GM12878 (cell line): Measurements from ENCODE around the gene MEAF6. TPM values are rescaled to one million over a fixed set of nuclear protein-coding genes. Genes with fewer than 3 reads are reported as not detected.

Experiments
- BCL11A ChIP-seq: IDR thresholded peaks from 2 replicates; pipeline ENCODE4 v1.6.1; 2011; ENCODE audit warnings: low read depth, low read length
- BMI1 ChIP-seq: fragments of 450-650 bp; IDR thresholded peaks from 2 replicates; pipeline ENCODE4 v1.6.1; 2016; ENCODE audit warnings: mild to moderate bottlenecking, moderate library complexity, borderline replicate concordance
- EP300 ChIP-seq, 2 experiments: fragments of 150-350 bp in 1 of 2; IDR thresholded peaks; 2 replicates each; pipeline ENCODE4 v1.6.1; 2011 to 2012; ENCODE audit warnings: low read depth in 2 of 2, low read length in 2 of 2, borderline replicate concordance in 1 of 2, improper control_type of control experiment in 1 of 2, inconsistent platforms in 1 of 2; ENCODE audit not compliant: control insufficient read depth in 1 of 2
- ESRRA ChIP-seq: IDR thresholded peaks from 2 replicates; pipeline ENCODE4 v1.6.1; 2012; ENCODE audit warnings: mild to moderate bottlenecking, low read length, improper control_type of control experiment
- FOS ChIP-seq: IDR thresholded peaks from 3 replicates; pipeline ENCODE4 v1.6.1; 2011; ENCODE audit warnings: borderline replicate concordance; ENCODE audit not compliant: insufficient read length; ENCODE audit errors: extremely low read depth
- JUNB ChIP-seq: IDR thresholded peaks from 2 replicates; pipeline ENCODE4 v1.6.1; 2016; ENCODE audit warnings: antibody characterized with exemption, mild to moderate bottlenecking
- KDM1A ChIP-seq: fragments of 200-600 bp; sonication (generic); IDR thresholded peaks from 2 replicates; pipeline ENCODE4 v1.6.1; 2016; ENCODE audit warnings: borderline replicate concordance
- MYB ChIP-seq: fragments of 150-350 bp; IDR thresholded peaks from 2 replicates; pipeline ENCODE4 v1.6.1; 2014; ENCODE audit warnings: mild to moderate bottlenecking, low read depth, low read length, borderline replicate concordance
- NFXL1 ChIP-seq: fragments of 450-650 bp; IDR thresholded peaks from 2 replicates; pipeline ENCODE4 v1.6.1; 2017; ENCODE audit warnings: antibody characterized with exemption, mild to moderate bottlenecking, borderline replicate concordance
- NR2F1 ChIP-seq: fragments of 450-650 bp; conservative IDR thresholded peaks from 2 replicates; pipeline ENCODE4 v1.6.1; 2017; ENCODE audit warnings: mild to moderate bottlenecking
- PAX5 ChIP-seq: IDR thresholded peaks from 2 replicates; pipeline ENCODE4 v1.6.1; 2011; ENCODE audit warnings: low read depth, low read length, borderline replicate concordance
- PAX8 ChIP-seq: fragments of 450-650 bp; IDR thresholded peaks from 2 replicates; pipeline ENCODE4 v1.6.1; 2017; ENCODE audit warnings: mild to moderate bottlenecking, moderate library complexity
- POLR2AphosphoS5 ChIP-seq: IDR thresholded peaks from 2 replicates; pipeline ENCODE4 v1.6.1; 2011; ENCODE audit warnings: mild to moderate bottlenecking, low read length, inconsistent platforms
- RAD21 ChIP-seq: IDR thresholded peaks from 2 replicates; pipeline ENCODE4 v1.6.1; 2011; ENCODE audit warnings: mild to moderate bottlenecking, low read depth, low read length, moderate library complexity; ENCODE audit not compliant: insufficient read depth
- RUNX3 ChIP-seq: IDR thresholded peaks from 2 replicates; pipeline ENCODE4 v1.6.1; 2012; ENCODE audit warnings: low read length, inconsistent platforms
- SUPT20H ChIP-seq: IDR thresholded peaks from 2 replicates; pipeline ENCODE4 v1.6.1; 2011; ENCODE audit warnings: low read depth, mild to moderate bottlenecking, low read length, moderate library complexity, borderline replicate concordance; ENCODE audit not compliant: control insufficient read depth
- ZNF274 ChIP-seq: IDR thresholded peaks from one replicate; pipeline ENCODE4 v1.8.0; 2011; ENCODE audit not compliant: insufficient read length, insufficient read depth
- ZNF384 ChIP-seq: IDR thresholded peaks from 2 replicates; pipeline ENCODE4 v1.6.1; 2012; ENCODE audit warnings: low read depth, mild to moderate bottlenecking, low read length, improper control_type of control experiment, borderline replicate concordance
- ZSCAN29 ChIP-seq: fragments of 450-650 bp; IDR thresholded peaks from 2 replicates; pipeline ENCODE4 v1.6.1; 2017; ENCODE audit warnings: mild to moderate bottlenecking, moderate library complexity
- polyA plus RNA-seq, 11 experiments: library from polyadenylated mRNA; depleted of rRNA in 4 of 11; unstranded in 6 of 11; stranded (reverse) in 5 of 11; fragments of >200 nt; fragmentation: Nextera tagmentation in 4 of 11; fragmentation: Illumina TruSeq in 1 of 11; extraction: Ambion mirVana in 4 of 11; extraction: Trizol in 1 of 11; gene quantifications; 1 replicate in 1 of 11; 2 replicates in 10 of 11; pipeline versions ENCODE4 v1.2.1 to v1.2.3, GENCODE V29; 2011 to 2016; ENCODE audit warnings: inconsistent platforms in 2 of 11, missing spikeins in 2 of 11, low read depth in 1 of 11
- total RNA-seq, 4 experiments: library from RNA; depleted of rRNA in 3 of 4; stranded (reverse); fragments of >200 nt in 3 of 4; fragmentation: Illumina TruSeq in 1 of 4; extraction: Trizol in 1 of 4; gene quantifications; 2 replicates each; pipeline versions ENCODE4 v1.2.1 to v1.2.3, GENCODE V29; 2013 to 2021
- TF ChIP-seq, protein P1 (sequence below): fragments of 150-350 bp; IDR thresholded peaks from 2 replicates; pipeline ENCODE4 v1.6.1; 2014; ENCODE audit warnings: mild to moderate bottlenecking, low read depth, low read length
- TF ChIP-seq, protein P2 (sequence below): IDR thresholded peaks from 2 replicates; pipeline ENCODE4 v1.6.1; 2012; ENCODE audit warnings: low read length, inconsistent platforms
- TF ChIP-seq, protein P3 (sequence below): IDR thresholded peaks from 2 replicates; pipeline ENCODE4 v1.6.1; 2012; ENCODE audit warnings: low read depth, low read length, improper control_type of control experiment
- TF ChIP-seq, protein P4 (sequence below): IDR thresholded peaks from 2 replicates; pipeline ENCODE4 v1.6.1; 2011; ENCODE audit warnings: mild to moderate bottlenecking, low read depth, low read length, moderate library complexity; ENCODE audit not compliant: insufficient replicate concordance

Gene MEAF6
- total and polyA plus RNA-seq, 10 of the 15 experiments (the other 5 are each of a cell fraction or from before 2014, with no cell fraction given): 30.8 to 75.0 (median 58.1) TPM

DNA sequence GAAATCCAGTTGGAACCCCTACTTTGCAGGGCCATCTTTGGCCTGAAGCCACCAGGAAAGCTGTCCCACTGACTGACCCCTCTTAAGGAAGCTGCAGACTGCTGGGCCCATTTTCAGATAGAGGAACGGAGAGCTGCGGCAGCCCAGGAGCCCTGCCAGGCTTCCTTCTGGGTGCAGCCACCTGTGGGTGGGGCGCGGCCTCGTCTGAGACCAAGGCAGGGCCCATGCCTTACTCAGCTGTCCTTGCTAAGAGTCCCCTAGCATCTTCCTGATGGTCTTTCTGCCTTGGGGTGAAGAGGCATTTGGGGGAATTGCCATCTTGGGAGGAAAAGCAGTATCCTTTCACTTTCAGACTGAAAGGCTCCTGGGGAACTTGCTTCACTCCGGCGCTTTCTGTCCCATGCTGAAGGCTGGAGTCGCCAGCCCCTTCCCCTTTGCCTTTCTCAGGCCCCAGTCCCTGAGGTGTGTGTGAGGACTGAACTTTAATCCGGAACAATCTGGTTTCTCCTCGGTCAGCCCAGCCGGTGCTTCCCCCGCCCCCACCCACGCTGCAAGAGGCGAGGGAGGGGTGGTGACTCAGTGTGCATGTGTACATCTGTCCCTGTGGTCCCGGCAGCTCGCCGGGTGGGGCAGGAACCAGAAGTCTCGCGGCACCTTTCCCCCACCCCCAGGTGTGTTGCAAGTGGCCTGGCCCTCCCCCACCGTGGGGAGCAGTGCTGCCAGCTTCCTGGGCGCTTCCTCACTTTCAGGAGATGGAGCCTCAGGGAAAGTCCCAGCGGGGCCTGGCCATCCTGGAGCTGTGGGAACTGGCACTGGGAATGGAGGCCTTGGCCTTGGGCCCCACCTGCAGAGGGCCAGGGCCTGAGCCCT lies 35.1 kb downstream of the MEAF6 start (continued):
- TF ChIP-seq, protein P1, sequence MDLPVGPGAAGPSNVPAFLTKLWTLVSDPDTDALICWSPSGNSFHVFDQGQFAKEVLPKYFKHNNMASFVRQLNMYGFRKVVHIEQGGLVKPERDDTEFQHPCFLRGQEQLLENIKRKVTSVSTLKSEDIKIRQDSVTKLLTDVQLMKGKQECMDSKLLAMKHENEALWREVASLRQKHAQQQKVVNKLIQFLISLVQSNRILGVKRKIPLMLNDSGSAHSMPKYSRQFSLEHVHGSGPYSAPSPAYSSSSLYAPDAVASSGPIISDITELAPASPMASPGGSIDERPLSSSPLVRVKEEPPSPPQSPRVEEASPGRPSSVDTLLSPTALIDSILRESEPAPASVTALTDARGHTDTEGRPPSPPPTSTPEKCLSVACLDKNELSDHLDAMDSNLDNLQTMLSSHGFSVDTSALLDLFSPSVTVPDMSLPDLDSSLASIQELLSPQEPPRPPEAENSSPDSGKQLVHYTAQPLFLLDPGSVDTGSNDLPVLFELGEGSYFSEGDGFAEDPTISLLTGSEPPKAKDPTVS: peak; percentile 84
- TF ChIP-seq, protein P2, sequence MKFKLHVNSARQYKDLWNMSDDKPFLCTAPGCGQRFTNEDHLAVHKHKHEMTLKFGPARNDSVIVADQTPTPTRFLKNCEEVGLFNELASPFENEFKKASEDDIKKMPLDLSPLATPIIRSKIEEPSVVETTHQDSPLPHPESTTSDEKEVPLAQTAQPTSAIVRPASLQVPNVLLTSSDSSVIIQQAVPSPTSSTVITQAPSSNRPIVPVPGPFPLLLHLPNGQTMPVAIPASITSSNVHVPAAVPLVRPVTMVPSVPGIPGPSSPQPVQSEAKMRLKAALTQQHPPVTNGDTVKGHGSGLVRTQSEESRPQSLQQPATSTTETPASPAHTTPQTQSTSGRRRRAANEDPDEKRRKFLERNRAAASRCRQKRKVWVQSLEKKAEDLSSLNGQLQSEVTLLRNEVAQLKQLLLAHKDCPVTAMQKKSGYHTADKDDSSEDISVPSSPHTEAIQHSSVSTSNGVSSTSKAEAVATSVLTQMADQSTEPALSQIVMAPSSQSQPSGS: no peak
- no peak for TF ChIP-seq FOS
- TF ChIP-seq BMI1: no peak
- TF ChIP-seq, protein P3, sequence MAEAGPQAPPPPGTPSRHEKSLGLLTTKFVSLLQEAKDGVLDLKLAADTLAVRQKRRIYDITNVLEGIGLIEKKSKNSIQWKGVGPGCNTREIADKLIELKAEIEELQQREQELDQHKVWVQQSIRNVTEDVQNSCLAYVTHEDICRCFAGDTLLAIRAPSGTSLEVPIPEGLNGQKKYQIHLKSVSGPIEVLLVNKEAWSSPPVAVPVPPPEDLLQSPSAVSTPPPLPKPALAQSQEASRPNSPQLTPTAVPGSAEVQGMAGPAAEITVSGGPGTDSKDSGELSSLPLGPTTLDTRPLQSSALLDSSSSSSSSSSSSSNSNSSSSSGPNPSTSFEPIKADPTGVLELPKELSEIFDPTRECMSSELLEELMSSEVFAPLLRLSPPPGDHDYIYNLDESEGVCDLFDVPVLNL: no peak
- no peak for TF ChIP-seq RUNX3
- TF ChIP-seq NFXL1: no peak
- TF ChIP-seq RAD21: no peak
- no peak for TF ChIP-seq ESRRA
- no peak for TF ChIP-seq MYB
- TF ChIP-seq, protein P4, sequence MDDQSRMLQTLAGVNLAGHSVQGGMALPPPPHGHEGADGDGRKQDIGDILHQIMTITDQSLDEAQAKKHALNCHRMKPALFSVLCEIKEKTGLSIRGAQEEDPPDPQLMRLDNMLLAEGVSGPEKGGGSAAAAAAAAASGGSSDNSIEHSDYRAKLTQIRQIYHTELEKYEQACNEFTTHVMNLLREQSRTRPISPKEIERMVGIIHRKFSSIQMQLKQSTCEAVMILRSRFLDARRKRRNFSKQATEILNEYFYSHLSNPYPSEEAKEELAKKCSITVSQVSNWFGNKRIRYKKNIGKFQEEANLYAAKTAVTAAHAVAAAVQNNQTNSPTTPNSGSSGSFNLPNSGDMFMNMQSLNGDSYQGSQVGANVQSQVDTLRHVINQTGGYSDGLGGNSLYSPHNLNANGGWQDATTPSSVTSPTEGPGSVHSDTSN: no peak
- TF ChIP-seq NR2F1: peak; percentile 38; the same call in 1 of the 2 replicates
- no peak for TF ChIP-seq BCL11A
- no peak for TF ChIP-seq ZNF384
- peak; percentile 83; the same call in 1 of the 2 replicates for TF ChIP-seq ZSCAN29
- peak; percentile 90 for TF ChIP-seq POLR2AphosphoS5
- TF ChIP-seq PAX8: no peak
- TF ChIP-seq SUPT20H: no peak
- TF ChIP-seq JUNB: no peak; the same call in 1 of the 2 replicates
- no peak for TF ChIP-seq KDM1A
- TF ChIP-seq EP300 (IDR thresholded peaks at IDR 0.05; ENCODE audit: borderline replicate concordance in 1 of 2, control insufficient read depth in 1 of 2, low read depth in 2 of 2, low read length in 2 of 2): 0 out of 4 replicates have a peak, but pooled peaks of 1 of the 2 experiments have one; percentile 7
- no peak for TF ChIP-seq ZNF274
- TF ChIP-seq PAX5: no peak; the same call in 1 of the 2 replicates
